ENCODE data around the gene IPO4. TPM values are rescaled to one million over a fixed set of nuclear protein-coding genes. Genes with fewer than 3 reads are reported as not detected.

IPO4 gene
- total and polyA plus RNA-seq, 7 donors, result 3.0 to 37.1 (median 12.8) TPM

- no peak for DNase-seq
- no peaks in the 10 kb centered on the region for H3K27me3 ChIP-seq
- peaks cover 4 to 80% (median 36%) of the 10 kb centered on the region in 4 donors for H3K36me3 ChIP-seq
- no peaks in the 10 kb centered on the region for H3K9me3 ChIP-seq
- H3K27ac ChIP-seq, result peak overlapping the region in 3 of 4 donors; percentile 9 to 93 (median 88)
- H3K4me3 ChIP-seq, result no peak overlapping the region
- intact Hi-C loops (cut with DNase I), result no loop called here
- WGBS, 2 donors, result 90 to 92% methylated on average over 19 of the region's 19 CpGs
- H3K4me1 ChIP-seq, result peaks cover 0 to 20% (median 19%) of the 10 kb centered on the region in 4 donors
- TF ChIP-seq EP300 (IDR thresholded peaks at IDR 0.05), result no peak
- TF ChIP-seq CTCF (IDR thresholded peaks at IDR 0.05), result no peak
- no peak for TF ChIP-seq POLR2A (IDR thresholded peaks at IDR 0.05)
- no peak for TF ChIP-seq POLR2AphosphoS5 (IDR thresholded peaks at IDR 0.05)
These were observed 7.1 kb downstream of the IPO4 start for GRCh38 chr14:24181371-24182077.

- peaks cover 0 to 20% (median 19%) of the 10 kb centered on the region in 4 donors for H3K4me1 ChIP-seq
- 71 to 80% methylated on average over 18 of the region's 18 CpGs for WGBS, 2 donors
- intact Hi-C loops (cut with DNase I), result no loop called here
- H3K27ac ChIP-seq, result peak overlapping the region; percentile 64 to 93 (median 87)
- peaks cover 6 to 67% (median 29%) of the 10 kb centered on the region in 4 donors for H3K36me3 ChIP-seq
- no peaks in the 10 kb centered on the region for H3K27me3 ChIP-seq
- TF ChIP-seq CTCF (IDR thresholded peaks at IDR 0.05) (no peak), POLR2AphosphoS5 (IDR thresholded peaks at IDR 0.05) (peak in 2 of 4 donors; percentile 45 to 69), POLR2A (IDR thresholded peaks at IDR 0.05) (no peak), EP300 (IDR thresholded peaks at IDR 0.05) (peak in 1 of 4 donors; percentile 32)
- H3K9me3 ChIP-seq, result no peaks in the 10 kb centered on the region
- no peak overlapping the region for H3K4me3 ChIP-seq
- DNase-seq, result no peak
These were observed 8.4 kb downstream of the IPO4 start for GRCh38 chr14:24179961-24180796.

- Histone ChIP-seq H3K27ac (peak overlapping the region; percentile 64 to 93 (median 87)), H3K36me3 (peaks cover 6 to 59% (median 24%) of the 10 kb centered on the region in 4 donors), H3K4me1 (peaks cover 0 to 20% (median 19%) of the 10 kb centered on the region in 4 donors), H3K9me3 (no peaks in the 10 kb centered on the region), H3K27me3 (no peaks in the 10 kb centered on the region), H3K4me3 (no peak overlapping the region)
- intact Hi-C loops (cut with DNase I), result no loop called here
- no peak for DNase-seq
- 83 to 88% methylated on average over 14 of the region's 14 CpGs for WGBS, 2 donors
- no peak for TF ChIP-seq CTCF (IDR thresholded peaks at IDR 0.05)
- TF ChIP-seq POLR2AphosphoS5 (IDR thresholded peaks at IDR 0.05), result no peak
- TF ChIP-seq POLR2A (IDR thresholded peaks at IDR 0.05), result no peak
- no peak for TF ChIP-seq EP300 (IDR thresholded peaks at IDR 0.05)
These were observed 9.2 kb downstream of the IPO4 start for GRCh38 chr14:24179294-24179960.

GRCh38 chr14:24178399-24179178 is 10.0 kb downstream of the IPO4 start:
- 92% methylated on average over 12 of the region's 12 CpGs for WGBS, 2 donors
- TF ChIP-seq EP300 (IDR thresholded peaks at IDR 0.05) (no peak), CTCF (IDR thresholded peaks at IDR 0.05) (no peak), POLR2A (IDR thresholded peaks at IDR 0.05) (no peak), POLR2AphosphoS5 (IDR thresholded peaks at IDR 0.05) (no peak)
- DNase-seq, result no peak
- Histone ChIP-seq H3K4me3 (no peak overlapping the region), H3K27me3 (no peaks in the 10 kb centered on the region), H3K9me3 (no peaks in the 10 kb centered on the region), H3K36me3 (peaks cover 6 to 51% (median 17%) of the 10 kb centered on the region in 4 donors), H3K4me1 (peaks cover 0 to 20% (median 19%) of the 10 kb centered on the region in 4 donors), H3K27ac (peak overlapping the region; percentile 64 to 93 (median 87))
- intact Hi-C loops (cut with DNase I), result no loop called here
